B cell (primary cell): ENCODE measurements around the gene STYK1.

ENCODE experiments used
- CTCF ChIP-seq: fragments of 200-600 bp; IDR thresholded peaks from one replicate; pipeline ENCODE4 v1.8.0; 2022; ENCODE audit warnings: antibody characterized with exemption, mild to moderate bottlenecking
- EZH2 ChIP-seq: IDR thresholded peaks from 2 replicates; pipeline ENCODE4 v1.6.1; 2012; ENCODE audit warnings: borderline replicate concordance, low read depth, mild to moderate bottlenecking, moderate library complexity, low read length; ENCODE audit not compliant: insufficient read depth, poor library complexity, severe bottlenecking

GRCh38 chr12:10613349-10614055 lies 60.4 kb downstream of the STYK1 start, which contains the start of gene MAGOHB:
- TF ChIP-seq CTCF, result no peak
- TF ChIP-seq EZH2, result no peak
